Central memory CD8-positive, alpha-beta T cell (primary cell): ENCODE measurements around the gene RHBDF1.
"Not testable (repeated sequence)": the region's sequence is repeated elsewhere in the genome, so short reads cannot be mapped to it uniquely, and the experiment has no call there.

Experiments used
- ATAC-seq: fragments of 150-1000 bp; cut with Tn5 transposase; replicated peaks from 2 replicates; pipeline ENCODE4 v1.10.0; 2022; ENCODE audit warnings: mild to moderate bottlenecking, moderate FRiP score, moderate number of reproducible peaks; ENCODE audit not compliant: poor library complexity, severe bottlenecking; ENCODE audit errors: extremely low read depth
- DNase-seq, 2 donors: peaks; one replicate each; pipeline ENCODE4 v3.0.0; 2021; ENCODE audit warnings: low spot score in 2 of 2
- H3K27ac Mint-ChIP-seq: one replicate; pipeline ENCODE4 v1.8.0; 2022; ENCODE audit warnings: low read depth, mild to moderate bottlenecking, moderate library complexity, mixed read lengths
- H3K27me3 Mint-ChIP-seq: one replicate; pipeline ENCODE4 v1.8.0; 2022; ENCODE audit warnings: mixed read lengths
- H3K36me3 Mint-ChIP-seq: one replicate; pipeline ENCODE4 v1.8.0; 2022; ENCODE audit warnings: mild to moderate bottlenecking, moderate library complexity, mixed read lengths; ENCODE audit not compliant: insufficient read depth
- H3K4me1 Mint-ChIP-seq: one replicate; pipeline ENCODE4 v1.8.0; 2022; ENCODE audit warnings: mixed read lengths
- H3K4me3 Mint-ChIP-seq: one replicate; pipeline ENCODE4 v1.8.0; 2022; ENCODE audit warnings: mild to moderate bottlenecking, moderate library complexity, mixed read lengths
- H3K9me3 Mint-ChIP-seq: one replicate; pipeline ENCODE4 v1.8.0; 2022; ENCODE audit warnings: mixed read lengths

The RHBDF1 gene

GRCh38 chr16:30627-31026 is 41.8 kb downstream of the RHBDF1 start:
- not testable (repeated sequence) for H3K36me3 Mint-ChIP-seq, H3K4me1 Mint-ChIP-seq

GRCh38 chr16:25926-26348 is 46.5 kb downstream of the RHBDF1 start:
- not testable (repeated sequence) for H3K4me3 Mint-ChIP-seq, H3K36me3 Mint-ChIP-seq

More at GRCh38 chr16:30627-31026, 41.8 kb downstream of the RHBDF1 start:
- not testable (repeated sequence) for H3K27me3 Mint-ChIP-seq, H3K9me3 Mint-ChIP-seq, ATAC-seq, H3K4me3 Mint-ChIP-seq, H3K27ac Mint-ChIP-seq, DNase-seq

DNA sequence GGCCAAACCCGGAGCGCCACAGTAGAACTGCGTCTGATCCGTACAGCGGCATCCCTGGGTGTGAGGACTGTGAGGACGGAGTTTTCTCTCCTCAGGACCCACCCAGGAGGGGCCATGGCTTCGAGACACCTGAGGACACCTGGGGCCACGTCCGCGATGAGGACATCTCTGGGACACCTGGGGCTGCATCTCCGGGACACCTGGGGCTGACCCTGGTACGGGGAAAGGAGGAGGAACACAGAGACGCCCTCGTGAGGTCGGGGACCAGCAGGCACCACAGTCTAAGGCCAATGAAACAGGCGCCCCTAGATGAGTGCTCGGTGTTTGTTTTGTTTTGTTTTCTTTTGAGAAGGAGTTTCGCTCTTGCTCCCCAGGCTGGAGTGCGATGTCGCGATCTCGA is 48.3 kb downstream of the RHBDF1 start:
- not testable (repeated sequence) for DNase-seq, H3K36me3 Mint-ChIP-seq, H3K4me3 Mint-ChIP-seq, ATAC-seq, H3K4me1 Mint-ChIP-seq, H3K9me3 Mint-ChIP-seq, H3K27ac Mint-ChIP-seq, H3K27me3 Mint-ChIP-seq

More at GRCh38 chr16:25926-26348, 46.5 kb downstream of the RHBDF1 start:
- not testable (repeated sequence) for H3K4me1 Mint-ChIP-seq, DNase-seq, H3K9me3 Mint-ChIP-seq, H3K27ac Mint-ChIP-seq, H3K27me3 Mint-ChIP-seq
- peak; percentile 61 for ATAC-seq

DNA sequence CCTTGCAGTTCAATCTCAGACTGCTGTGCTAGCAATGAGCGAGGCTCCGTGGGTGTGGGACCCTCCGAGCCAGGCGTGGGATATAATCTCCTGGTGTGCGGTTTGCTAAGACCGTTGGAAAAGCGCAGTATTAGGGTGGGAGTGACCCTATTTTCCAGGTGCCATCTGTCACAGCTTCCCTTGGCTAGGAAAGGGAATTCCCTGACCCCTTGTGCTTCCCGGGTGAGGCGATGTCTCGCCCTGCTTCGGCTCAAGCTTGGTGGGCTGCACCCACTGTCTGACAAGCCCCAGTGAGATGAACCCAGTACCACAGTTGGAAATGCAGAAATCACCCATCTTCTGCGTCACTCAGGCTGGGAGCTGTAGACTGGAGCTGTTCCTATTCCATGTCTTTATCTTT is 51.5 kb downstream of the RHBDF1 start:
- H3K36me3 Mint-ChIP-seq = not testable (repeated sequence)

DNA sequence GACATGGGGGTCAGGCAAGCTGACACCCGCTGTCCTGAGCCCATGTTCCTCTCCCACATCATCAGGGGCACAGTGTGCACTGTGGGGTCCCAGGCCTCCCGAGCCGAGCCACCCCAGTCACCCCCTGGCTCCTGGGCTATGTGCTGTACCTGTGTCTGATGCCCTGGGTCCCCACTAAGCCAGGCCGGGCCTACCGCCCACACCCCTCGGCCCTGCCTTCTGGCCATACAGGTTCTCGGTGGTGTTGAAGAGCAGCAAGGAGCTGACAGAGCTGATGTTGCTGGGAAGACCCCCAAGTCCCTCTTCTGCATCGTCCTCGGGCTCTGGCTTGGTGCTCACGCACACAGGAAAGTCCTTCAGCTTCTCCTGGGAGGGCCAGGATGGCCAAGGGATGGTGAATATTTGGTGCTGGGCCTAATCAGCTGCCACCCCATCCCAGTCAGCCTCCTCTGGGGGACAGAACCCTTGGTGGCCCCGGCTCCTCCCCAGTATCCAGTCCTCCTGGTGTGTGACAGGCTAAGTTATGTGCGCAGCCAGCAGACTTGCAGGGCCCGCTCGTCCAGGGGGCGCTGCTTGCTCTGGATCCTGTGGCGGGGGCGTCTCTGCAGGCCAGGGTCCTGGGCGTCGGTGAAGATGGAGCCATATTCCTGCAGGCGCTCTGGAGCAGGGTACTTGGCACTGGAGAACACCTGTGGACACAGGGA is 55.2 kb downstream of the RHBDF1 start:
- not testable (repeated sequence) for H3K27ac Mint-ChIP-seq, ATAC-seq

More for the DNA sequence above, 51.5 kb downstream of the RHBDF1 start:
- H3K9me3 Mint-ChIP-seq, ATAC-seq, H3K4me1 Mint-ChIP-seq, H3K27ac Mint-ChIP-seq, H3K27me3 Mint-ChIP-seq, DNase-seq, H3K4me3 Mint-ChIP-seq: not testable (repeated sequence)

GRCh38 chr16:10772-11171 is 61.7 kb downstream of the RHBDF1 start:
- DNase-seq = peak; percentile 78 to 87
- peak; percentile 58 for ATAC-seq

More for the DNA sequence above, 55.2 kb downstream of the RHBDF1 start:
- not testable (repeated sequence) for H3K4me3 Mint-ChIP-seq, H3K9me3 Mint-ChIP-seq, H3K27me3 Mint-ChIP-seq, H3K4me1 Mint-ChIP-seq, DNase-seq, H3K36me3 Mint-ChIP-seq

GRCh38 chr16:9903-10665 is 62.3 kb downstream of the RHBDF1 start:
- ATAC-seq (peak; percentile 91), DNase-seq (no peak)
- no peak overlapping the region for H3K27ac Mint-ChIP-seq
- no peaks in the 10 kb centered on the region for H3K9me3 Mint-ChIP-seq
- H3K4me3 Mint-ChIP-seq = peak overlapping the region; percentile 56
- H3K36me3 Mint-ChIP-seq = peaks cover 2% of the 10 kb centered on the region
- H3K4me1 Mint-ChIP-seq = no peaks in the 10 kb centered on the region
- no peaks in the 10 kb centered on the region for H3K27me3 Mint-ChIP-seq

More at GRCh38 chr16:10772-11171, 61.7 kb downstream of the RHBDF1 start:
- Mint-ChIP-seq H3K4me3 (peak overlapping the region; percentile 56), H3K27ac (peak overlapping the region; percentile 55)
- H3K9me3 Mint-ChIP-seq, H3K4me1 Mint-ChIP-seq, H3K36me3 Mint-ChIP-seq, H3K27me3 Mint-ChIP-seq: not testable (repeated sequence)
